Activated gamma-delta T cell treated with Interleukin-2 at 50 U/mL for 16 hours (primary cell): Measurements from ENCODE around the gene TRIM69.
"Not testable (repeated sequence)": the region's sequence is repeated elsewhere in the genome, so short reads cannot be mapped to it uniquely, and the experiment has no call there.

Experiments used
- DNase-seq: peaks from one replicate; pipeline ENCODE4 v3.0.0-alpha.2; 2020

Gene TRIM69

GRCh38 chr15:44736181-44736765 lies at the start of gene TRIM69:
TSS of gene TRIM69 (plus strand) at chr15:44736528. CDS start at chr15:44736705, 177 bp downstream.
- no peak for DNase-seq

GRCh38 chr15:44689318-44689717 lies 47.0 kb upstream of the TRIM69 start:
- not testable (repeated sequence) for DNase-seq

GRCh38 chr15:44690245-44690644 lies 46.1 kb upstream of the TRIM69 start:
- peak; percentile 31 for DNase-seq

GRCh38 chr15:44692659-44693058 lies 43.7 kb upstream of the TRIM69 start:
- DNase-seq = no peak

- DNase-seq = no peak
These were observed 41.9 kb upstream of the TRIM69 start for GRCh38 chr15:44694416-44694815.

- no peak for DNase-seq
These were observed 41.0 kb upstream of the TRIM69 start for GRCh38 chr15:44695294-44695693.

- DNase-seq = no peak
These were observed 39.3 kb upstream of the TRIM69 start for GRCh38 chr15:44697014-44697413.

GRCh38 chr15:44698641-44699040 lies 37.7 kb upstream of the TRIM69 start:
- DNase-seq = no peak

GRCh38 chr15:44700676-44701075 lies 35.7 kb upstream of the TRIM69 start:
- DNase-seq = not testable (repeated sequence)

GRCh38 chr15:44705986-44706385 lies 30.3 kb upstream of the TRIM69 start:
- DNase-seq = no peak

GRCh38 chr15:44706401-44706800 lies 29.9 kb upstream of the TRIM69 start:
- no peak for DNase-seq

- DNase-seq = no peak
These were observed 29.2 kb upstream of the TRIM69 start for GRCh38 chr15:44706946-44707636.

GRCh38 chr15:44710236-44711095 lies 25.9 kb upstream of the TRIM69 start:
- DNase-seq = peak; percentile 49

- DNase-seq = peak; percentile 94
These were observed 25.1 kb upstream of the TRIM69 start, which contains the start of the genes B2M and PATL2 for GRCh38 chr15:44711096-44711742. TSS of gene B2M (plus strand) at chr15:44711517. CDS start at chr15:44711547, 30 bp downstream. TSS of gene PATL2 (minus strand) at chr15:44711323. CDS start at chr15:44676490, 34,833 bp downstream.

- DNase-seq = peak; percentile 54
These were observed 24.5 kb upstream of the TRIM69 start for GRCh38 chr15:44711743-44712345.

GRCh38 chr15:44712346-44713005 lies 23.9 kb upstream of the TRIM69 start:
- DNase-seq = peak; percentile 61

GRCh38 chr15:44713006-44713966 lies 23.0 kb upstream of the TRIM69 start:
- no peak for DNase-seq

- no peak for DNase-seq
These were observed 21.1 kb upstream of the TRIM69 start for GRCh38 chr15:44715142-44715796.

- no peak for DNase-seq
These were observed 20.5 kb upstream of the TRIM69 start for GRCh38 chr15:44715797-44716334.
